IMR-90 (cell line): Measurements from ENCODE around the gene ACSS2.

ENCODE experiments used
- BHLHE40 ChIP-seq: fragments of 150-350 bp; IDR thresholded peaks from 2 replicates; pipeline ENCODE4 v1.6.1; 2016; ENCODE audit warnings: mild to moderate bottlenecking, low read depth, low read length
- CEBPB ChIP-seq: IDR thresholded peaks from 2 replicates; pipeline ENCODE4 v1.6.1; 2012; ENCODE audit warnings: low read depth, low read length, improper control_type of control experiment
- MAZ ChIP-seq: IDR thresholded peaks from 2 replicates; pipeline ENCODE4 v1.6.1; 2012; ENCODE audit warnings: low read depth, mild to moderate bottlenecking, low read length, improper control_type of control experiment, moderate library complexity, borderline replicate concordance
- MXI1 ChIP-seq: IDR thresholded peaks from 2 replicates; pipeline ENCODE4 v1.6.1; 2012; ENCODE audit warnings: low read depth, mild to moderate bottlenecking, low read length, moderate library complexity, borderline replicate concordance
- NFE2L2 ChIP-seq: fragments of 150-350 bp; IDR thresholded peaks from 2 replicates; pipeline ENCODE4 v1.6.1; 2016; ENCODE audit warnings: low read depth, mild to moderate bottlenecking, low read length
- POLR2A ChIP-seq: IDR thresholded peaks from 2 replicates; pipeline ENCODE4 v1.6.1; 2012; ENCODE audit warnings: mild to moderate bottlenecking, low read depth, low read length
- RAD21 ChIP-seq: IDR thresholded peaks from 2 replicates; pipeline ENCODE4 v1.6.1; 2012; ENCODE audit warnings: low read length, improper control_type of control experiment
- RCOR1 ChIP-seq: IDR thresholded peaks from 2 replicates; pipeline ENCODE4 v1.6.1; 2012; ENCODE audit warnings: mild to moderate bottlenecking, low read length, improper control_type of control experiment; ENCODE audit not compliant: insufficient replicate concordance
- RFX5 ChIP-seq: IDR thresholded peaks from 2 replicates; pipeline ENCODE4 v1.8.0; 2012; ENCODE audit warnings: low read depth, mild to moderate bottlenecking, low read length, moderate library complexity
- TF ChIP-seq, protein P1 (sequence below): conservative IDR thresholded peaks from 2 replicates; pipeline ENCODE4 v1.5.1; 2012; ENCODE audit warnings: mild to moderate bottlenecking, low read depth, low read length, improper control_type of control experiment

GRCh38 chr20:34931771-34932170 is 55.4 kb downstream of the ACSS2 start:
- TF ChIP-seq BHLHE40: no peak
- TF ChIP-seq MAZ: no peak
- TF ChIP-seq, protein P1, sequence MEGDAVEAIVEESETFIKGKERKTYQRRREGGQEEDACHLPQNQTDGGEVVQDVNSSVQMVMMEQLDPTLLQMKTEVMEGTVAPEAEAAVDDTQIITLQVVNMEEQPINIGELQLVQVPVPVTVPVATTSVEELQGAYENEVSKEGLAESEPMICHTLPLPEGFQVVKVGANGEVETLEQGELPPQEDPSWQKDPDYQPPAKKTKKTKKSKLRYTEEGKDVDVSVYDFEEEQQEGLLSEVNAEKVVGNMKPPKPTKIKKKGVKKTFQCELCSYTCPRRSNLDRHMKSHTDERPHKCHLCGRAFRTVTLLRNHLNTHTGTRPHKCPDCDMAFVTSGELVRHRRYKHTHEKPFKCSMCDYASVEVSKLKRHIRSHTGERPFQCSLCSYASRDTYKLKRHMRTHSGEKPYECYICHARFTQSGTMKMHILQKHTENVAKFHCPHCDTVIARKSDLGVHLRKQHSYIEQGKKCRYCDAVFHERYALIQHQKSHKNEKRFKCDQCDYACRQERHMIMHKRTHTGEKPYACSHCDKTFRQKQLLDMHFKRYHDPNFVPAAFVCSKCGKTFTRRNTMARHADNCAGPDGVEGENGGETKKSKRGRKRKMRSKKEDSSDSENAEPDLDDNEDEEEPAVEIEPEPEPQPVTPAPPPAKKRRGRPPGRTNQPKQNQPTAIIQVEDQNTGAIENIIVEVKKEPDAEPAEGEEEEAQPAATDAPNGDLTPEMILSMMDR: no peak
- TF ChIP-seq POLR2A: no peak
- no peak for TF ChIP-seq RFX5
- no peak for TF ChIP-seq CEBPB
- no peak for TF ChIP-seq NFE2L2
- TF ChIP-seq RCOR1: no peak
- no peak for TF ChIP-seq RAD21
- TF ChIP-seq MXI1: no peak
